GM21825 (cell line): Measurements from ENCODE around the gene EIF4G3.

Source experiments
- ATAC-seq: cut with Tn5 transposase; IDR thresholded peaks from one replicate; pipeline ENCODE4 v1.9.1; 2021; ENCODE audit warnings: mild to moderate bottlenecking, moderate library complexity; ENCODE audit not compliant: unreplicated experiment

EIF4G3 gene

GRCh38 chr1:20771780-20772179 is 404.9 kb downstream of the EIF4G3 start:
- ATAC-seq, result no peak

GRCh38 chr1:20770314-20771087 is 406.2 kb downstream of the EIF4G3 start:
- no peak for ATAC-seq

GRCh38 chr1:20767271-20767670 is 409.4 kb downstream of the EIF4G3 start:
- no peak for ATAC-seq

GRCh38 chr1:20763417-20763816 is 413.3 kb downstream of the EIF4G3 start:
- no peak for ATAC-seq

GRCh38 chr1:20760322-20760721 is 416.4 kb downstream of the EIF4G3 start:
- no peak for ATAC-seq
